ENCODE measurements around the gene PRR12.

GRCh38 chr19:49614096-49614833 is 23.3 kb downstream of the PRR12 start:
- TF ChIP-seq ZNF274 (IDR thresholded peaks at IDR 0.05; ENCODE audit: low read depth, low read length) (no peak), YY1 (IDR thresholded peaks at IDR 0.05; ENCODE audit: insufficient read depth, insufficient read length) (no peak)

Data from NT2/D1 (cell line).